HG03432 (cell line): ENCODE results near the gene RASA4.
"Not testable (repeated sequence)": the region's sequence is repeated elsewhere in the genome, so short reads cannot be mapped to it uniquely, and the experiment has no call there.

Experiments
- ATAC-seq: cut with Tn5 transposase; IDR thresholded peaks from one replicate; pipeline ENCODE4 v1.9.1; 2021; ENCODE audit warnings: mild to moderate bottlenecking, moderate library complexity; ENCODE audit not compliant: unreplicated experiment

The RASA4 gene

GRCh38 chr7:102616507-102617125 lies at the start of gene RASA4:
Gene RASA4, minus strand, starts transcription at chr7:102616756. Its CDS starts 67 bp downstream, at chr7:102616689.
- ATAC-seq, result peak; percentile 74

DNA sequence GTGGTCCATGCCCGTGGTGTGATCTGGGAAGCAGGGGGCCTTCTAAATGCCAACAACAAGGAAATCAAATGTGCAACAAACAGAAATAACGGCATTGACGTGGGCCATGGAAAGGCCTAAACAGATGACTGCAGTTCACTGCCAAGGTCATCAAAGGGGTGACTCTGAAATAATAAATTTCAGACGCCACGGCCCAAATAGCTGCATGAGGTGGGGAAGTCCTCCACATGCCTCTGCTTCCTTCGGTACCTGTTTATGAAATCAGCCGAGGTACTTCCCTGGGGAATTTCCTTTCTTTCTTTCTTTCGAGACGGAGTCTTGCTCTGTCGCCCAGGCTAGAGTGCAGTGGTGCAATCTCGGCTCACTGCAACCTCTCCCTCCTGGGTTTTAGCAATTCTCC lies 48.2 kb upstream of the RASA4 start:
- ATAC-seq, result not testable (repeated sequence)

- ATAC-seq, result not testable (repeated sequence)
Measured at GRCh38 chr7:102649924-102650323, 33.4 kb upstream of the RASA4 start, which contains the start of gene SPDYE2B. Gene SPDYE2B, plus strand, starts transcription at chr7:102650319. Its CDS starts 2,030 bp downstream, at chr7:102652349.

DNA sequence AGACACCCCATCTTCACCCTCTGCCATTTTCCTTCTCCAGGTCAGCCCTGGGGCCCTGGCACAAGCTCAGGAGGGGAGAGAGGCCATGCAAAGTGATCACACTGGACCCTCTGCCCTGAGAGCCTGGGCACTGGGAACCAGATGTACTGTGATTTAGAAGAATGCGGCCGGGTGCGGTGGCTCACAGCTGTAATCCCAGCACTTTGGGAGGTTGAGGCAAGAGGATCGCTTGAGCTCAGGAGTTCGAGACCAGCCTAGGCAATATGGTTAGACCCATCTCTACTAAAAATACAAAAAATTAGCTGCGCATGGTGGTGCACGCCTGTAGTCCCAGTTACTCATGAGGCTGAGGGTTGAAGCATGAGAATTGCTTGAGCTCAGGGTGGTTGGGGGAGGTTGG lies 31.3 kb upstream of the RASA4 start:
- ATAC-seq, result not testable (repeated sequence)

DNA sequence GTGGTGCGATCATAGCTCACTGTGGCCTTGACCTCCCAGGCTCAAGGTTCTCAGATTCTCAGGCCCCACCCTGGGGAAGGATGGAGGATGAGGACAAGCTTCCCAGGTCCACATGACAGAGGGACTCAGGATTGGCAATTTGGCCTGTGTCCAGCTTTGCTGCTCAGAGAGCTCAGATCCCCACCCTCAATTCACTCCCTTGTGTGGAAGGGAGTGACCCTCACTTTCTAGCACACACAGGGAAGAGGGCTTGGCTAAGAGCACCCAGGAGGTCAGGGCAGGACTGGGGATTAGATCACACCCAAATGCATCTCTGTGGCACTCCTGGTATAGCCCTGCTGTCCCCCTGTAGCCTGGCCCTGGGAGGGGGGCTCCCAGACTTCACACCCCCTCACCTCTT lies 26.8 kb upstream of the RASA4 start:
- ATAC-seq, result not testable (repeated sequence)

DNA sequence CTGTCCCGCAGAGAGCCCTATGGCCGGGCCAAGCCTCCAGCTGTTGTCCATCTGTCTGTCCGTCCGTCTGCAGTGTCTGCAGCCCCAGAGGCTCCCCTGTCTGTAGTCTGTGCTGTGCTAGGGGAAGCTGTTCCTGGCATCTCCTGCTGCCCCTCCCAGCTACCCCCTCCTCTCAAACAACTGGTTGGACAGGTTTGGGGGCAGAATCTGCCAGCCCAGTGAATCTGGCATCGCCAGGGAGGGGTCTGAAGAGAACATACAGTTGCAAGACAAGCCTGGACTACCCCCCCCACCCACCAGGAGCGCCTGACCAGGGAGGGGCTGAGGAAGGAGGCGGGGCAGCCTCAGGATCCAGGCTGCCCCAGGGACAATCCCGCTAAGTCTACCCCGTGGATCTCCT lies 26.1 kb upstream of the RASA4 start, which contains the start of gene UPK3BL1:
UPK3BL1 (minus strand) TSS at position 101 of the 400 bp plus-strand sequence; CDS start at position 51, 50 bp downstream.
- ATAC-seq, result not testable (repeated sequence)

- ATAC-seq, result not testable (repeated sequence)
Measured at GRCh38 chr7:102638848-102639247, 22.3 kb upstream of the RASA4 start.

GRCh38 chr7:102636956-102637355 lies 20.4 kb upstream of the RASA4 start:
- ATAC-seq, result not testable (repeated sequence)

DNA sequence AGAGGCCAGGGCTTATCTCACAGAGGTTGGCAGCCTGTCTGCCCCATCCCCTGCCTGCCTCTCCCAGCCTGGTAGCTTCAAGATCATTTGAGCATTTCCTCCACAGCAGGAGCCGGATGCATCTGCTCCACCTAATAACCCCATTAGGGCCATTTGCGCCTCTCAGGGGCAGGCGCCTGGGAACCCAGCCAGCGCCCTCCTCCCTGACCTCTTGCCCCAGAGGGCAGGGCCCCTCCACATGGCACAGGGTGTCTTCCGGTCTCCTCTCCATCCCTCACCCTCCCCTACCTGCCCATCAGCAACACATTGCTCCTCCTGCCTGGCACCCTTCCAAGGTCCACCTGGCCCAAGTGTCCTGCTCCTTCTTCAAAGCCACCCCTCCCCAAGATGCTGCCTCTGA lies 18.8 kb upstream of the RASA4 start:
- not testable (repeated sequence) for ATAC-seq

DNA sequence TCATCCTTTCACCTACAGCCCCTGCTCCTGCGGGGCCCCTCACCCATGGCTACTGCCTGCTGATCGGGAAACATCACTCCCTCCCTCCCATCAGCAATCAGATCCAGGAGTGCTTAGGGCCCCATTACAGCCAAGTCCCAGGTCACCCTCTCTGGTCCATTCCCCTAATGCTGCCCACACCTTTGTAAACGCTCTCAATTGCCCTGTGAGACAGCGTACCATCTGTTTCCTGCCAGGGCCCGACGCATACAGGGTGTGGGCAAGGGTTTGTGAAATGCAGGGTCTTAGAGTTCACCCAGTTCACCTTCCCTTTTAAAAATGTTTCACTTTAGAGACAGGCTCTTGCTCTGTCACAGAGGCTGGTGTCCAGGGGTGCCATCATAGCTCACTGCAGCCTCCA lies 17.7 kb upstream of the RASA4 start:
- not testable (repeated sequence) for ATAC-seq

DNA sequence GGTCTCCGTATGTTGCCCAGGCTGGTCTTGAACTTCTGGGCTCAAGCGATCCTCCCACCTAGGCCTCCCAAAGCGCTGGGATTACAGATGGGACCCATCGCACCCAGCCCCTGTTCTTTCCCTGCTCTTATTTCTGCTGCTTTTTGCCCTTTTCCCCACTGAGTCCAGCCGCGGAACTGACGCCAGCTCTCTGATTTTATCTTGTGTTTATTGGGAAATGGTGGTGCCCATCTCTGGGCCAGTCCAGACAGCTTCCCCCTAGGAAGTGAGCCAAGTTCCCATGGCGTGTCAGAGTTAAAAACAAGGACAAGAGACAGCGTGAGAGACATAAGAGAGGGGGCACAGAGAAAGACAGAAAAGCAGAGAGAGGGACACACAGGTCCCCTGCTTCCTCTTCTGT lies 14.1 kb upstream of the RASA4 start:
- ATAC-seq, result not testable (repeated sequence)

GRCh38 chr7:102627271-102627904 lies 10.8 kb upstream of the RASA4 start:
- ATAC-seq, result not testable (repeated sequence)

- not testable (repeated sequence) for ATAC-seq
Measured at GRCh38 chr7:102618122-102618521, 1.6 kb upstream of the RASA4 start.

DNA sequence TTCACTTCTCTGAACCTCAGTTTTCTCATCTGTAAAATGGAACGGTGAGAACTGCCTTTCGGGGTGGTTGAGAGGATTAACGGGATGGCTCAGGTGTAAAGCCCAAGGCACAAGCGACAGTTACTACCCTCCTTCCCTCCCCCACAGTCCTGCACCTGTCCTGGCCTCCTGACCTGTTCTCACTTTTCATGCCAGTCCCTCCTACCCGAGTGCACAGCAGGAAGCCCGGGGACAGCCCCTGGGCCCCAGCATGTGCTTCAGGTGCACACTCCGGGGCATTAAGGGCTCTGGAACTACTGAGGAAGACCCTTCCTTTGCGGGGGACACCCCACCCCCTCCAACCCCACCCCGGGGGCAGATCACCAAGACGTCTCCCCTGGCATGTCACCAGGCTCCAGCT lies 626 bp downstream of the RASA4 start:
- not testable (repeated sequence) for ATAC-seq

DNA sequence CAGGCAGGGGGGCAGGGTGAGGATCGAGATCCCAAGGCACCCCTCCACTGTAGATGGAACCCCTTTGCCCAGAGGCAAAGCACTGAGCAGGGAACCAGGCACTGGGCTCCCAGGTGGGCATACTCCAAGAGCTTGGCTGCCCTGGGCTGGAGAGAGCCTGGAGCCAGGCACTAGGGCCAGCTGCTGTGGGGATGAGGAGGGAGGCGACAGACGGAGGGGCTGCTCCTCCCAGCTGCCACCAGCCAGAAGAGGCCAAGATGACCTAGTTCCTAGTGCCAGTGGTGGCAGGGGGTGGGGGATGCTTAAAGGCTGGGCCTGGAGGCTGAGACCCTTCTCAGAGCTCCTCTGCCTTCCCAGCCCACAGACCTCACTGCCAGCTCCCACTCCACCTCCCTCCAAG lies 1.7 kb downstream of the RASA4 start:
- not testable (repeated sequence) for ATAC-seq

DNA sequence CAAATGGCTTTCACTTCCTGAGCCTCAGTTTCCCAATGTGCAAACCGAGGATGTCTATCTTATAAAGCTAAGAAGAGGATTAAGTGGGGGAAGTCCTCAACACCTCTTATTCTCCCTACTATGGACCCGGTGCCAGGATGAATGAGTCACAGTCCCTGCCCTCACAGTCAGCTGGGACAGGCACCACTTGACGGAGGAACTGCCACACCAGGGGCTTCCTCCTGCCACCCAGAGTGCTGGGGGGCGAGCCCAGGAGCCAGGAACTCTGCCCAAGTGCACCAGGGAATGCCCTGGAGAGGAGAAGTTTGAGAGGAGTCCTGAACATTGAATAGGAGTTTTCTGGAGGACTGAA lies 2.2 kb downstream of the RASA4 start:
- ATAC-seq, result peak; percentile 28

GRCh38 chr7:102613575-102614345 lies 2.8 kb downstream of the RASA4 start:
- peak; percentile 57 for ATAC-seq

DNA sequence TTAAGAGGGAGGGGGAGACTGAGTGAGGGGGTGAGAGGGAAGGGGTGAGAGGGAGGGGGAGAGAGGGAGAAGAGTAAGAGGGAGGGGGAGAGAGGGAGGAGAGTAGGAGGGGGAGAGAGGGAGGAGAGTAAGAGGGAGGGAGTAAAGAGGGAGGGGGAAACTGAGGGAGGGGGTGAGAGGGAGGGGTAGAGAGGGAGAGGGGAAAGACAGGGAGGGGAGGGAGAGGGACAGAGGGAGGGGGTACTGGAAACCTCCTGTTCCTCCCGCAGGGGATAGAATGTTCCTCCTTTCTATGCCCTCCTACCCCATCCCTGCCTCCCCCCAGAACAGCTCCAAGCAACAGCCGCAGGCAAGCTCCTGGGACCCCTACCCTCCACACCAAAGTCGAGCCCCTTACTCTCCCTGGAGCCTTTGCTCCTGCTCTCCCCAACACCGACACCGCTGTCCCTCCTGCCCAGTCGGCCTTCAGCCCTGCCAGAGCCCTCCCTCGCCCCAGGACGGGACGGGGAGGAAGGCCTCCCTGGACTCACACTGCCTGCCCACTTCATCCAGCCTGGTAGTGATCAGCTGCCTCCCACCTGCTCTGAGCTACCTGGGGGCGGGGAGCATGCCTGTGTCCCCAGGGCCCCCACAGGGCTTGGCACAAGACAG lies 4.8 kb downstream of the RASA4 start:
- not testable (repeated sequence) for ATAC-seq

DNA sequence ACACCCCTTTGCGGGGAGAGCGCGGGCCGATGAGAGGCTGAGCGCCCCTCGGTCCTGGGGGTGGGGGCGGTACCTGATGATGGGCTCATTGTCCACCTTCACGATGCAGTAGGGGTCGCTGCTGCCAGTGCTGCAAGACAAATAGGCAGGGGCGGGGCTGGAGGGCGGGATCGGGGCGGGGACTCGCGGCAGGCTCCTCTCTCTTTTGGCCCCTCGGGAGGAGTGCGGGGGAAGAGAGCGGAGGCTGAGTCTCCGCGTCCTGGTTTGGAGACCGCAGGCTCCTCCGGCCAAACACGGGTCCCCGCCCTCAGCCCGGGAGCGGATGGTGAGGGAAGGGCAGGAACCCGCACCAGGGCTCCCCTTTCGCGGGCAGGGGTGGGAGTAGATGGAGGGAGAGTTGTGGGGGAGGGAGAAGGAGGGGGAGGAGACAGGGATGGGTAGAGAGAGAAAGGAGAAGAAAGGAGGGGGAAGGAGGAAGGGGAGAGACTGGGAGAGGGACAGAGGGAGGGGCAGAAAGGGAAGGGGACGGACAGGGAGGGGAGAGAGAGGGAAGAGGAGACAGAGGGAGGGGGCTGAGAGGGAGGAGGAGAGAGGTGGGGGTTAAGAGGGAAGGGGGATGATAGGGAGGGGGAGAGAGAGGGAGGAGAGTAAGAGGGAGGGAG lies 5.4 kb downstream of the RASA4 start:
- peak; percentile 41 for ATAC-seq

DNA sequence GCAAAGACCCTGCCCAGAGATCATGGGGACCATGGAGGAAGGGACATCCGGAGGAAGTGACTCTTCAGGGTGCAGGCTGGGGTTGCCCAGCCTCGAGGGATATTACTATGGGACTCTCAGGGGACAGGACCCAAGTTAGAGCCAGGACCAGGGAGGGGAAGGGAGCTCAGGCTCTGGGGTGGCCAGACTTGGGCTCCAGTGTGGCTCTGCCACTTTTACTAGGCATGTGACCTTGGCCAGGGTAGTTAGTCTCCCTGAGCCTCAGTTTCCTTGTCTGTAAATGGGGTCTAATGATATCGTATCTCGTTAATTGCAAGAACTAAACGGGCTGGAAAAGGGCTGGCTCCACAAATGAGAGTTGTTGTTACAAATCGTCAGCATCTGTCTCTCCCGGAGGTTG lies 6.1 kb downstream of the RASA4 start:
- ATAC-seq, result not testable (repeated sequence)

DNA sequence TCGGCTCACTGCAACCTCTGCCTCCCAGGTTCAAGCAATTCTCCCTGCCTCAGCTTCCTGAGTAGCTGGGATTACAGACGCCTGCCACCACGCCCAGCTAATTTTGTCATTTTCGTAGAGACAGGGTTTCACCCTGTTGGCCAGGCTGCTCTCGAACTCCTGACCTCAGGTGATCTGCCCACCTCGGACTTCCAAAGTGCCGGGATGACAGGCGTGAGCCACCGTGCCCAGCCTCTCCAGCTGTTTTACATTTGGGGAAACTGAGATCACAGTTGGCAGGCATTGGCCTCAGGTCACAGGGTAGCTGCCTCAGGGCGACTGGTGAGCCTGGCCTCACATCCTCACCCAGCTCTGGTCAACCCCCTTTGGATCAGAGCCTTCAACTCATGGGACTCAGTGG lies 6.8 kb downstream of the RASA4 start:
- not testable (repeated sequence) for ATAC-seq
